ENCODE data around the gene MEFV.
"Not testable (repeated sequence)": the region's sequence is repeated elsewhere in the genome, so short reads cannot be mapped to it uniquely, and the experiment has no call there.

Gene MEFV

GRCh38 chr16:3215601-3216262 is 40.7 kb downstream of the MEFV start:
- no peak for DNase-seq (ENCODE audit: low read depth)

- DNase-seq (ENCODE audit: low read depth): no peak
Measured at GRCh38 chr16:3214904-3215600, 41.4 kb downstream of the MEFV start.

GRCh38 chr16:3212567-3212966 is 43.9 kb downstream of the MEFV start:
- no peak for DNase-seq (ENCODE audit: low read depth)

GRCh38 chr16:3212006-3212405 is 44.4 kb downstream of the MEFV start:
- no peak for DNase-seq (ENCODE audit: low read depth)

GRCh38 chr16:3207086-3207953 is 49.1 kb downstream of the MEFV start:
- no peak for DNase-seq (ENCODE audit: low read depth)

GRCh38 chr16:3205939-3206338 is 50.5 kb downstream of the MEFV start:
- not testable (repeated sequence) for DNase-seq (ENCODE audit: low read depth)

GRCh38 chr16:3202903-3203539 is 53.4 kb downstream of the MEFV start:
- DNase-seq (ENCODE audit: low read depth): no peak

- no peak for DNase-seq (ENCODE audit: low read depth)
Measured at GRCh38 chr16:3198334-3199072, 57.9 kb downstream of the MEFV start.

- DNase-seq (ENCODE audit: low read depth): not testable (repeated sequence)
Measured at GRCh38 chr16:3197694-3198333, 58.6 kb downstream of the MEFV start.

GRCh38 chr16:3195975-3196374 is 60.5 kb downstream of the MEFV start:
- no peak for DNase-seq (ENCODE audit: low read depth)

GRCh38 chr16:3194792-3195191 is 61.6 kb downstream of the MEFV start:
- DNase-seq (ENCODE audit: low read depth): no peak

GRCh38 chr16:3193221-3194212 is 62.9 kb downstream of the MEFV start:
- DNase-seq (ENCODE audit: low read depth): no peak

- DNase-seq (ENCODE audit: low read depth): no peak
Measured at GRCh38 chr16:3192476-3193019, 63.9 kb downstream of the MEFV start.
